HG03066 (cell line): ENCODE measurements around the gene GRID1.

Source experiments
- ATAC-seq: cut with Tn5 transposase; IDR thresholded peaks from one replicate; pipeline ENCODE4 v1.9.1; 2021; ENCODE audit warnings: low read depth; ENCODE audit not compliant: unreplicated experiment

The GRID1 gene

DNA sequence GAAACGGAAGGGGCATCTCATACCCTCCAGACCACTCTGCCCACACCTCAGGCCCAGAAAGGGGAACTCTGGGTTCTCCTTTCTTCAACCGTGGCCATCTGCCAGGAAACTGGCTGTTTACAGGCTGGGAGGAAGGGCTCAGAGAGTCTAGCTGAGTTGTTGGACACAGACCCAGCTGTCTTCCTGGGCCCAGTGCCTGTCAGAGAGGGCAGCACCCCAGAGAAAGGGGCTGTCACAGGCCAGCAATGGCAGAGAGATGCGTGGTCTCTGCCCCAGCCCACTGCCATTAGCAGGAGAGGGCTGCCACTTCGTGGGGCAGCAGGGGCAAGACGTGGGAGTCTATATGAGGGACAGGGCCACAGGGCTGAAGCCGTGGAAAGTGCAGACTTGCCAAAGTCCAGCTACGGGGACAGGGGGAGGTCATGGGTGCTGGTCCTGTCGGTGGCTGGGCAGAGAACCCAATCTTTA lies 11.0 kb downstream of the GRID1 start:
- ATAC-seq, result no peak

DNA sequence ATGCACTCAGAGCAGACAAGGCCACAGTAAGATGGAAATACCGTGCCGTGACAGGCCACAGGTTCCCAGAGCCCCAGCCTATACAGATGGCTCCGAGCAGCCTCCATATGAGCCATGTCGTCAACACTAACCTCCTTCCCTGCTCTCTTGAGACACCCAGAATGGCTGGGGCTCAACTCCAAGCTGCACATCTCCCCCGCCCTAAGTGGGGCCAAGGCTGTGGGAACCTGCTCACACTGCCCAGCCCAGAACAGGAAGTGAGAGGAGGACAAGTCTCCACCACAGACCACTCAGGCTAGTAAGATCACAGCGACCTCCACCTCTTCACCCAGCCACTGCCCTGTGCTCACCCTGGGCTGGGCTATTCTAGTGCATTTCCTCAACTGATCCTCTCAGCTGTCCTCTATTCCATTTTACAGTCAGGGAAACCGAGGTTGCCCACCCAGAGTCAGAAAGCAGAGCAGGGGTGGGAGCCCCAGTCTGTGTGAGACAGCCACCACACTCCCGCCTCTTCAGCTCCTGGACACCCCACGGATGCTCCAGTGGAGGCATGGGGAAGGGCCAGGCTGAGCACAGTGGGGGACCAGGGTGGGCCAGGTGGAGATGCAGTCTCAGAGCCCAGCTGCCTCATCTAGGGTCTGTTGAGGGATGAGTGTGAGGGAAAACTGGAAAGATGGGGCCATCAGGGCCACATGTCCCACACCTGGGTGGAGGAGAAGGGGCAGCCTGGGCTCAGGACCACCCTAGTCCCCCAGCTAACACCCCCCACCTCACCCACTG lies 11.6 kb downstream of the GRID1 start:
- no peak for ATAC-seq

DNA sequence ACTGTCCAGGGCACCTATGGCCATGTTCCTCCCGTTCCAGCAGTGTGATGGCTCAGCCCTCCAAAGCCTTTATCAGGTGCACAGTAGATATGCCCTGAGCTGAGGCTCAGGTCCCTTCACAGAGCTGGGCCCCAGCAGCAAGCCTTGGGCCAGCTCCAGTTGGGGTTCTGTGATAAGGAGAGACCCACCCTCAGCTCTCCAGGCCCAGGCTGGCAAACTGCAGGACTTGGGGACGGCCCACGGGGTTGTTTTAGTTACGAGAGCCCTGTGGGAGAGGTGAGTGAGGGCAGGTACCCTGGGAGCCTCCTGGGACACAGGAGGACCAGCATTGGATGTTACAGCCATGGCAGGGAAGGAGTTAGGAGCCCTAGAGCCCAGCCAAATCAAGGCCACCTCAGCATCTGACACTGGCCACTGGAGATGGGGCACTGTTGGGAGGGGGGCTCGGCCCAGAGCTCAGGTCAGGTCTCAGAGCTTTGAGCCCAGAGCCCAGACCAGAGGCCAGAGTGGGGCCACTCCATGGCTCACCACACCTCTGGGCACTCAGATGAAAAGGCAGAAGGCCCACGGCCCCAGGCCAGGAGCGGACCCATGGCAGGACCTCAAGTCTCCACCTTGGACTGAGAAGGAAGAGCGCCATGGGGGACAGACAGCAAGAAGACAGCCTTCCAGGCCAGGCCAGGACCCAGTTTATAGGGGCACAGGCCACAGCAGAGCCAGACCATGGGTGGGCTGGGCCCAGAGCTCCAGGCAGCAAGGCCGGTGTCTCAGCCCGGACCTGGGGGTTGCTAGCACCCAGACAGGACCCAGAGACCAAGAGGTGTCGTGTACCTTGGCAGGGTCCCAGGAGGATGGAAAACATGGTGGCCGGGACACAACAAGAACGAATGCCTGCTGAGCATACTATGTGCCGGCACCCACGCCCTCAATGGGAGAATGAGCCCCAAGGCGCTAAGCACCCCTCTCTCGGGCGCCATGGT lies 12.8 kb downstream of the GRID1 start:
- no peak for ATAC-seq

DNA sequence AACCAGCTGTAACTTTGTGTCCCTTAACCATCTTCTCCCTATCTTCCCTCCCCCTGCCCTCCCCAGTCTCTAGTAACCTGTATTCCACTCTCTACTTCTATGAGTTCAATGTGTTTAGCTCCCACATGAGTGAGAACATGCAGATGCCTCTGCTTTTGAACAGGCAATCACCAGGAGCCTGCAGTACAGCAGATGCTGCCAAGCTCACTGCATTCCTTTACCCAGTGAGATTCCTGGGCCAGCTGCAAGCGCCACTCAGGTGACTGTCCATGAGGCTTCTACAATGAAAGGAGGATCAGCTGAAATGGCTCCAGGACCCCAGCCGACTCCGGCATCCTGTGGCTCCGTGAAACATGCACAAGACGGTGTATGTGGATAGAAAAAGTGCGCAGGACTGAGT lies 15.7 kb downstream of the GRID1 start:
- no peak for ATAC-seq

DNA sequence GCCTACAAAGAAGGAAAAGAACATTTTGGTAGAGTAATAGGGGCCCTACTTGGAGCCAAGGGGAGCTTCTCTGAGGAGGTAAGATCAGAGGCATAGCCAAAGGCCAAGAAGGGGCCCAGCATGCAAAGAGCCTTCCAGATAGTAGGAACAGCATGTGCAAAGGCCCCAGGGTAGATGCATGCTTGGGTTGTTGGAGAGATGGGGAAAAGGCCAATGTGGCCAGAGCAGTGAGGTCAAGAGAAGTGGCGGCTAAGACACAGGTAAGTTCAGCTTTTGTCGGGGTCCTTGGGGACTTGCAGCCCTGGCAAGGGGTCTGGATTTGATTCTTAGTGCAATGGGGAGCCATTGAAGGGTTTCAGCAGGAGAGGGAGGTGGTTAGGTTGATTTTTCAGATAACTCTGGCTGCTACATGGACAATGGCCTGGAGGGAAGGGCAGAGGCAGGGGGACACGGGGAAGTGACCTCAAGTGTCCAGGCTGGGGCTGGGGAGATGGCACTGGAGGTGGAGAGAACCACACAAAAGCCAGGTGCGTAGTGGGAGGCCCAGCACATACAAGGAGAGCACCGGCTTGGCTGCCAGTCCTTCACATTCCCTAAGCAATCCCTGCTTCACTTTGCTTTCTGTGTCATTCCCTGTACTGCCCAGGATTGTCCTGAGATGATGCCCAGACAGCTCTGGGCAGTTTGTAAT lies 16.5 kb downstream of the GRID1 start:
- no peak for ATAC-seq

DNA sequence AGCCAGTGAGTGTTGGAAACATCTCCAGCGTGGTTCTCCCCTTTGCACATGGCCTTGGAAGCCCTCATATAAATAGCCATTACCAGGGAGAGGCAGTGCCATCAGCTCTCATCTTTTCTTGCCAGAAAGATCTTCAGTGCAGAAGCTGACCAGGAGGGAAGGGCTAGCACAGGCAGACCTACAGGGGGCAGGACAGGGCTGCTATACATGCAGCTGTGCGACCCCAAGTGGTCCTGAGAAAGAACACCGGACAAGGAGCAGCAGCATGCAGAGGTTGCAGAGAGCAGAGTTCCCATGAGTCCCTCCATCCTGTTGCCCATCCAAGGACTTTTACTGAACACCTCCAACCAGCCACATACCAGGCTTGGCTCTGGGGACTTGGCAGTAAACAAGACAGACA lies 17.1 kb downstream of the GRID1 start:
- no peak for ATAC-seq

DNA sequence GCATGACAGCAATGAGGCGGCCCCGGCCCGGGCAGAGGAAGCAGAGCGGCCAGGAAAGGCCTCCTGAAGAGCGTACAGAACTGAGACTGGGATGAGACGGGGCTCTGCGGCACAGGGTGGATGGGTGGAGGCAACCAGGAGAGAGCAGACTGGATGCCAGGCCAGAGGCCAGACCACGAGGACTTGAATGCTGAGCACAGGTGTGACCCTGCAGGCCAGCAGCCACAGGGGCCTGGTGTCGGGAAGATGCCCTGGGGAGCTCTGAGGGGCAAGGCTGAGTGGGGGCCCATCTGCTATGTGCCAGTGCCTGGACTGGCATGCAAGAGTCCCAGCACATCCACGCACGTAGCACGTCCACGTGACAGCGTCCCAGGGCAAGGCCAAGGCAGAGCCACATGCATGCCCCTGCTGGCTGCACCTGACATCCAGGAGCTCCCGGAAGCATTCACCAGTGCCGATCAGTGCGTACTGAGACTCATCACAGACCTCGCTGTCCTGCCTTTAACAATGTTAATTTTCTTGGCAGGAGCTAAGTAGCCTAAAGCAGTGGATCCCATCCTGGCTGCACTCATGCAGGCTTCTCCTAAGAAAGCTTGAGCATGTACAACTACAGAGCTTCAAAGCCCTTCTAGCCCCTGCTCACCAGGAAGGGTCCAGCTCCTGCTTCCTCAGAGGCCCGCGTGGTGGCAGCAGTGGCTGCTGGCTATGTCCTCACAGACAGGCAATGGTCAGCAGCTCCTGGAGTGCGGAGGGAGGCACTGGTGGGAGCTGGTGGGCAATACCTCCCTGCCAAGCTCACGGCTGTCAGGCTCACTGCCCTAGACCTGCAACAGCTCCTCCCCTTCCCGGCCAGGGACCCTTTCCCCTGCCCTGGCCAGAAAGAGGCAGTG lies 18.0 kb downstream of the GRID1 start:
- no peak for ATAC-seq

DNA sequence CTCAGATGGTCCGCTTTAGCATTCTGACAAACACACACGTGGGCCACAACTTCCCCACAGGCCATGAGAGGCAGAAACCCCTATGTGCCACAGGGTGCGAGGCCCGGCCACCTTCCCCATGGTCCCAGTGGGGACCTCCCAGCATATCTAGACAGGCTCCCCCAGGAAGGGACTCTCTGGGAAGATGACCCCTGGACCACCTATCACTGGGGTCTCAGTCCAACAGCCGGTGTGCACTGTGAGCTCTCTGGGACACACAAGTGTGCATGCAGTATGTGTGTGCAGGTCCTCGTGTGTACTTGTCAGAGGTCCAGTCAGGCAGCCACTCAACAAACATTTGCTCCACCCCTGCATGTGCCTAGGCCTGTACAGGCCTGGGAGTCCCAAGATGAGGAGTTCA lies 18.7 kb downstream of the GRID1 start:
- ATAC-seq, result no peak

DNA sequence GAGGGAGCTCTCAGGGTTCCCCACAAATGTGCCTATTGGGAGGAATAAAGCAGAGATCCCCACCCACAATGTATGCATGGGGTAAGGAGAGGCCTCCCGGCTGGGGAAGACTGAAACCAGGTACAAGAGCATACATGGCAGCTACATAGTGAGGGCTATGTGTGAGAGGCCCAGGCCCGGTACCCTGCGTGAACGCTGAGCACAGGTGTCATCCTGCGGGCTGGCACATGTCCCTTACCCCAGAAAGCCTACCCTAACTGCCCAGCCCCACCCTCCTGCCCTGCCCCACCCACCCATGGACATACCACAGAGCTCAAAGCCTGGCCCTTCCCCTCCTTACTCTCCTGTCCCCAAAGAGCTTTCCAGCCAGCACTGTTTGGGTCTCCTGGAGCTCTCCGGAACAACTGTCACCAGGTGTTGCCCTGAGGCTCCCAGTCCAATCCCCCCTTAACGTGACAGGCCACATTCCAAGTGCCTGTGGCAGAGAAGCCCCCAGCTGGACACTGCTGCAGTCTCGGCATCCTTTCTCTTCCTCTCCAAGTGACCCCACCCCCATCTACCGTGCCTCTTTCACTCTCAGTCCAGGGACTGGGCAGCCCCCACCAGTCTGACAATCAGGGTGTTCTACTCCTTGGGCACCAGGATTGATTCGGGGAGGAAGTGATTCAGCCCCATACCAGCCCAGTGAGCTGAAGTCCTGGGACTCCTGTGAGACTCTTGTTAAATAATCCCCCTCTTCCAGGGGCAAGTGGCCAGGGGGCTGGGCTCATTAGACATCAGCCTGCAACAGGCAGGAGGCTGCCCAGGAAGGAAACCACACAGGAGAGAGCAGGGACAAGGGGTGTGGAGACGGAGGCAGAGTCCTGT lies 19.6 kb downstream of the GRID1 start:
- no peak for ATAC-seq

DNA sequence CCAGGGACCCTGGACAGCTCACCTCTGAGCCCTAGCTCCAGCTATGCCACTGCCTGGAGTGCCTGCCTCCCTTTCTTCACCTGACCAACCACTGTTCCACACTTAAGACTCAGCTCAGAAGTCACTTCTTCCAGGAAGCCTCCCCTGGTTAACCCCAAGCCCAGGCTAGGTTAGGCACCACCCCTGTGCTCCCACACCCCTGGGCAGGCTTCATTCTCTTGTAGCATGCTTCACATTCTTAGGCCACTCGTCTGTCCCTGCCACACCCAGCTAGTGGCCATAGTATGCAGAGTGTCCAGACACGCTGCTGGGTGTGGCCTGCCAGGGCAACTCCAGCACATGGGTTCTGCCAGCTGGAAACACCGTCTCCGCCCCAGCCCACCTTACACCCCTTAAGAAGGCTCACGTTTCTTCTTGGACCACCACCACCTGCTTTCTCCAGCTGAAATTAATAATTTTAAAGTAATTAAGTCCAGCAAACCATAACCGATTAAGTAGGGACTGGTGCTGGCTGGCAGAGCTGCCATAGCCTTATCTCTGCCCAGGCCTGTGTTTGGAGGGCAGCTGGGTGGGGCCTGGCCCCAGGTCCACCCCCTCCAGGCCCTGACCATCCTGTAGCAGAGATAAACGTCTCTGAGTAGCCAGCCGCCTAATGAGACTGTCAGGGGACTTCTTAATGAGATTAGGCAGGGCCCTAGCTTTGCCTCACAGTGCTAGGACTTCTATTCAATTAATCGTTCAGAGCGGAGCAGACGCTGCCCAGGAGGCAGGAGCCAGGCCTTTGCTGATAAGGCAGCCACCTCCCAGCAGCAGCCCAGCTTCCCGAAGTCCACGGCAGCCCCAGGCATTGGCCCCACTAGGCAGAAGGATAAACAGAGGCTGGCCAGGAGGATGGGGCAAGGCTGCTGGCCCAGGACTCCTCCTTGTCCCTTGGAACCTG lies 20.5 kb downstream of the GRID1 start:
- ATAC-seq, result no peak

DNA sequence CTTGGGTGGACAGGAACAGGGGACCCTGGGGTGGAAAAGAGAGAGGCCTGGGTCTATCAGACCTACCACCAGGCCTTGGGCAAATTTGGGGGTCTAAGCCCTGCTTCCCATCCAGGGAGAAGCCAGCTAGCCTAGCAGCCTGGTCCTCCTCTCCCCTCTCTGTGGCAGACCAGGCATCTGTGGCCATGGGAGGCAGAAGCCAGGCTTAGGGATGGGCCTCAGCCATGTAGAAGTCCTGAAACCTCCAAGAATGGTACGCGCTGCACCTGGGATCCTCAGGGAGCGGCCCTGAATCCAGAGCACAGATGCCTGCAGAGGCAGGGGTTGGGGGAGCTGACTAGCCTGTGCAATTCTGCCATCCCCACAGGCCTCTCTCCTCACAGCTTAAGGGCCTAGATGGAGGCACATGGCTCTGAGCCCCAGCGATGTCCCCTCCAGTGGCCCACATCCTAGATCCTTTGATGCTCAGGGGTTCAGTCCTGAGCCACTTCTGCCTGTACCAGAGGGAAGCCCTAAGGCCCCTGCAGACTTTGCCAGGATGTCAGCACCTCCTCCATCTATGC lies 21.2 kb downstream of the GRID1 start:
- ATAC-seq, result no peak

DNA sequence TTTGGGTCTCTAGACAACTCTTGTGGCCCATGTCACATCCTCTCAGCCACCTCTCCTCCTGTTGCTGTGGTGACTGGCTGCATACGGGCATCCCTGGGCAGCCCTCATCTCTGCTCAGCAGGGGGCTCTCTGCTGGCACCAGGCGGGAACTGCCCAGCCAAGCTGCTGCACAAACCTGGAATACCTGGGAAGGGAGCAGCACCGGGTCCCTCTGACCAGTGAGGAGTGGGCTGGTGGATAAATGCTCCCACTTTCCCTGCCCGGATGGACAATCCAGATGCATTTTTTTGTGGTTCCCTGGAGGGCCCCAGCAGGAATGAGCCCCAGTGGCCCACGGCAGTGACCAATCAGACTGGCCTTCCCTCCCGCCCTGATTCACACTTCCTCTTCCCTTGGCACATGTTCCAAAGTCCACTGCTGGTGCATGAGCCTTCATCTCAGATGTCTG lies 21.9 kb downstream of the GRID1 start:
- no peak for ATAC-seq

DNA sequence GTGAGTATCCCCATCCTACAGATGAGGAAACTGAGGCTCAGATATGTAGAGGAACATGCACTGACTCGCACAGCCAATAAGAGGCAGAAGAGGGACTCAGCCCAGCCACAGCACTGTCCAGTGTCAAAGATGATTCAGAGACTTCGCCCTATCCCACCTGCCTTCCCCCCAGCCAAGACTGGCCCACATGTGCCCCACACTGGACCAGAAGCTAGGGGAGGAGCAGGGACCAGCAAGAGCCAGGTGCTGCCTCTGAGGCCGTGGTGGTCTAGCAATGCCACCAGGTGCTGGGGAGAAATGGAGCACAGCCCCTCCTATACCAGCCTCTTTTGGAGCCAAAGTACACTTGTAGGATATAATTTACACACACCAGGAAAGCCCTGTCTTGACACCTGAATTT lies 22.3 kb downstream of the GRID1 start:
- ATAC-seq, result no peak

DNA sequence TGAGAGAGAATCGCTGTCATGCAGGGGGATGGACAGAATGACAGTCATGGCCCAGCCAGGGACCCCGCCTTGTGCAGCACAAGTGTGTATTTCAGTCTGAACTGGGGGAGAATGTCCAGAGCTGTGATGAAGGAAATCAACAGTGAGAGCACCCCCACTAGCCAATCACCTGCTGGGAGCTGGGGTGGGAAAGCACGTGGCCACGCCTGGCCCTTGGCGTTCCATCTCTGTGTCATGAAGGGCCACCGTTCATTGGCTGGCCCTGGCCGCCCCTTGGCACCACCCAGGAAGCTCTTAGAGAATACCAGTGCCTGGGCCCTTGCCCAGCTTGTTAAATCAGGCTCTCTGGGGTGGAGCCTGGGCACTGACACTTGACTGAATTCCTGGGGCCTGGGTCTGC lies 22.8 kb downstream of the GRID1 start:
- ATAC-seq, result no peak

DNA sequence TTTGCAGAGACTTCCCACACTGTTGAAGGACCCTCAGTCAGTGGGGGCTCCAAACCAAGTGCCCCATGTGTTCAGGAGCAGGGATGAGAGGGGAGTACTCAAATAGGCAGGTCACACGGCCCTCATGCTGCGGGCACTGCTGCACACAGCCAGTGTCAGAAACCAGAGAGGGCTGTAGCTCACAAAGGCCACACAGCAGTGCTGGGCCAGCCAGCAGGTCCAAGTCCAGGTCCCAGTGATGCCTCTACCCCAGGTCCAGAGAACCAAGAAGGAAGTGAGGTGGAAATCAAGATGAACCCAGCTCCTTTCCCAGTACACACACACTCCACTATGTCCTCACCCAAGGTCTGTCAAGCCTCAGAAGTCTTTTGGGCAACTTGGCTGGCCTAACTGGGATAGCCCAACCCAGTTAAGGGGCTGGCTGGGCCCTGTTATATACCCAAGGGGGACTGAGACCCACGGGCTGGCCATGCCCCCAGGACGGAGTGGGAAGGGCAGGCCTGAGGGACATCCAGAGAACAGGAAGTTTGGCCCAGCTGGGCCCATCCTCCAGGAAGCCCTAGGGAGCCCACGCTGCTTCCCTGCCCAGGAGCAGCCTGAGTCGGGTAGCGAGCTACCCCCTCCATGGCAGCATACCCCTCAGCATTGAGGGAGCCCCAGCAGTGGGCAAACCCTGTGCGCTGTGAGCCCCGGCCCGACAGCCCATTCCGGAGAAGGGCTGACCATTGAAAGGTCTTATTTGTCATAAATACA lies 24.3 kb downstream of the GRID1 start:
- ATAC-seq, result no peak

DNA sequence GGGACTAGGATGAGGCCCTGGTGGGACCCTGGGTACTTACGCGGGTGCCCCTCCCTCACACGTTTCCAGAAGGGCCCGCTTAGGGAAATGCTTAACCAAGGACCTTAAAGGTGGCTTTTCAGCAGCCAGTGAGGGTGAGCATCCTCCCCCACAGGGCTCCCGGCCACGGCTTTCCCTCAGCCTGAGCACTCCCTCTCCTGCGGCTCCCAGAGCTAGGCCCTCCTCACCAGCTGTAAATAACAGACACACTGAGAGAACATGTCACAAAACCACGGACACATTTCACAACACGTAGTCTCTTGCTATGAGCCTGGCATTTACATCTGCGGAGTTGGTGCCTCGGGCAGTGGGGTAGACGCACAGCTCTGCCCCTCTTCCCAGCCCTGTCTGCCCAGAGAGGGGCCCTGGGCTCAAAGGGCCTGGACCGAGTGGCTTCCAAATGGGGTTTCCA lies 25.2 kb downstream of the GRID1 start:
- ATAC-seq, result no peak

DNA sequence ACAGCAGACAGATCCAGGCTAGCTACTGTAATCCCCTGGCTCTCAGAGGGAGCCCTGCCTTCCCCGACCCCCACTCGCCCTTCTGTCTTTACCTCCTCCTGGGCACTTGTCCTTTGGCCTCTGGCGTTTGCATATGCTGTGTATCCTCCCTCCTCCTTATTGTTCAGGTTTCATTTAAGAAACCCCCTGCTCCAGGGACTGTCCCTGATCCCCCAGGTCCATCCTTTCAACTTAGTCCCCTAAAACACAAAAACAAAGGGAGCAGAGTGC lies 25.7 kb downstream of the GRID1 start:
- no peak for ATAC-seq
